K562 (cell line): ENCODE results near the gene CD4. TPM values are rescaled to one million over a fixed set of nuclear protein-coding genes. Genes with fewer than 3 reads are reported as not detected.

Experiments used
- DMBX1 ChIP-seq: fragments of 250-450 bp; sonication (Bioruptor Pico); IDR thresholded peaks from 2 replicates; pipeline ENCODE4 v1.8.0; 2022; ENCODE audit warnings: inconsistent platforms, mild to moderate bottlenecking, moderate library complexity, borderline replicate concordance
- ETV5 ChIP-seq: sonication (generic); formaldehyde crosslinking; IDR thresholded peaks from 2 replicates; pipeline ENCODE4 v1.4.0; 2020; ENCODE audit warnings: low read depth, mild to moderate bottlenecking, missing genetic modification reagents
- ETV6 ChIP-seq, 3 experiments: fragments of 150-350 bp in 1 of 3; sonication (generic) in 1 of 3; formaldehyde crosslinking in 1 of 3; IDR thresholded peaks; 2 replicates each; pipeline versions ENCODE4 v1.6.1 to v1.8.0; 2014 to 2022; ENCODE audit warnings: borderline replicate concordance in 2 of 3, low read depth in 2 of 3, antibody characterized with exemption in 1 of 3, low read length in 1 of 3, mild to moderate bottlenecking in 1 of 3, missing genetic modification reagents in 1 of 3
- FOXK1 ChIP-seq: sonication (generic); formaldehyde crosslinking; IDR thresholded peaks from 2 replicates; pipeline ENCODE4 v1.8.0; 2022; ENCODE audit warnings: missing genetic modification reagents, mild to moderate bottlenecking, borderline replicate concordance
- KDM5B ChIP-seq: fragments of 200-600 bp; sonication (generic); IDR thresholded peaks from 2 replicates; pipeline ENCODE4 v1.6.1; 2012; ENCODE audit warnings: low read depth, mild to moderate bottlenecking, moderate library complexity, low read length, control low read depth, inconsistent platforms; ENCODE audit not compliant: insufficient replicate concordance
- NFIC ChIP-seq: fragments of 450-650 bp; IDR thresholded peaks from 2 replicates; pipeline ENCODE4 v1.6.1; 2017; ENCODE audit warnings: mild to moderate bottlenecking, inconsistent platforms
- NR2F6 ChIP-seq: fragments of 450-650 bp; formaldehyde crosslinking; IDR thresholded peaks from 2 replicates; pipeline ENCODE4 v1.4.0; 2020; ENCODE audit warnings: mild to moderate bottlenecking
- POLR2A ChIP-seq: fragments of 450-650 bp; conservative IDR thresholded peaks from 2 replicates; pipeline ENCODE4 v1.6.1; 2016
- PTBP1 ChIP-seq: fragments of 200-400 bp; formaldehyde crosslinking; IDR thresholded peaks from 2 replicates; pipeline ENCODE4 v1.6.1; 2017; ENCODE audit warnings: low read depth, low read length
- RBM14 ChIP-seq: fragments of 200-400 bp; formaldehyde crosslinking; IDR thresholded peaks from 2 replicates; pipeline ENCODE4 v1.6.1; 2018; ENCODE audit warnings: low read depth, mild to moderate bottlenecking, low read length, moderate library complexity, borderline replicate concordance; ENCODE audit not compliant: insufficient read depth
- SLC30A9 ChIP-seq: fragments of 250-450 bp; sonication (Bioruptor Pico); IDR thresholded peaks from 2 replicates; pipeline ENCODE4 v1.8.0; 2022; ENCODE audit warnings: mild to moderate bottlenecking, moderate library complexity
- ZC3H4 ChIP-seq: sonication (generic); formaldehyde crosslinking; IDR thresholded peaks from 2 replicates; pipeline ENCODE4 v1.9.0; 2021; ENCODE audit warnings: missing genetic modification reagents, borderline replicate concordance
- ZNF133 ChIP-seq: fragments of 250-450 bp; sonication (Bioruptor Pico); IDR thresholded peaks from 2 replicates; pipeline ENCODE4 v1.4.0; 2020; ENCODE audit warnings: mild to moderate bottlenecking
- ZNF134 ChIP-seq: fragments of 250-450 bp; sonication (Bioruptor Pico); conservative IDR thresholded peaks from 2 replicates; pipeline ENCODE4 v1.4.0; 2020
- ZNF175 ChIP-seq: fragments of 200-800 bp; sonication (Bioruptor generic); IDR thresholded peaks from 2 replicates; pipeline ENCODE4 v1.6.1; 2016; ENCODE audit warnings: low read depth, mild to moderate bottlenecking, missing genetic modification characterization, missing compliant biosample characterization
- ZNF316 ChIP-seq: fragments of 450-650 bp; IDR thresholded peaks from 2 replicates; pipeline ENCODE4 v1.6.1; 2016
- polyA plus RNA-seq, 8 experiments: library from polyadenylated mRNA; depleted of rRNA in 4 of 8; stranded (reverse) in 5 of 8; unstranded in 3 of 8; fragments of >200 nt; fragmentation: Nextera tagmentation in 2 of 8; fragmentation: Illumina TruSeq in 1 of 8; extraction: Ambion mirVana in 2 of 8; extraction: Trizol in 1 of 8; gene quantifications; 2 replicates each; pipeline versions ENCODE4 v1.2.1 to v1.2.3, GENCODE V29; 2011 to 2014; ENCODE audit warnings: inconsistent platforms in 1 of 8, missing spikeins in 1 of 8
- total RNA-seq, 7 experiments: library from RNA; depleted of rRNA in 6 of 7; stranded (reverse); fragments of >200 nt in 6 of 7; fragmentation: Illumina TruSeq in 2 of 7; extraction: Trizol in 2 of 7; gene quantifications; 2 replicates each; pipeline versions ENCODE4 v1.2.1 to v1.2.3, GENCODE V29; 2011 to 2021; ENCODE audit warnings: low replicate concordance in 1 of 7
- TF ChIP-seq, protein P1 (sequence below), 2 experiments: fragments of 450-650 bp in 1 of 2; sonication (generic) in 1 of 2; formaldehyde crosslinking in 1 of 2; IDR thresholded peaks in 1 of 2; conservative IDR thresholded peaks in 1 of 2; 2 replicates each; pipeline versions ENCODE4 v1.6.1 to v1.8.1; 2016 to 2023; ENCODE audit warnings: mild to moderate bottlenecking in 2 of 2, moderate library complexity in 2 of 2, inconsistent platforms in 1 of 2, missing genetic modification reagents in 1 of 2
- TF ChIP-seq, protein P2 (sequence below): fragments of 250-450 bp; sonication (Bioruptor Pico); IDR thresholded peaks from 2 replicates; pipeline ENCODE4 v1.9.0; 2021; ENCODE audit warnings: mild to moderate bottlenecking, inconsistent platforms
- TF ChIP-seq, protein P3 (sequence below): sonication (generic); formaldehyde crosslinking; IDR thresholded peaks from 2 replicates; pipeline ENCODE4 v1.8.0; 2022; ENCODE audit warnings: mild to moderate bottlenecking, missing genetic modification reagents

The CD4 gene
- total and polyA plus RNA-seq, 9 of the 15 experiments (the other 6 are each of a cell fraction or from before 2014, with no cell fraction given), result 0.06 to 0.27 (median 0.09) TPM; not detected in 5

DNA sequence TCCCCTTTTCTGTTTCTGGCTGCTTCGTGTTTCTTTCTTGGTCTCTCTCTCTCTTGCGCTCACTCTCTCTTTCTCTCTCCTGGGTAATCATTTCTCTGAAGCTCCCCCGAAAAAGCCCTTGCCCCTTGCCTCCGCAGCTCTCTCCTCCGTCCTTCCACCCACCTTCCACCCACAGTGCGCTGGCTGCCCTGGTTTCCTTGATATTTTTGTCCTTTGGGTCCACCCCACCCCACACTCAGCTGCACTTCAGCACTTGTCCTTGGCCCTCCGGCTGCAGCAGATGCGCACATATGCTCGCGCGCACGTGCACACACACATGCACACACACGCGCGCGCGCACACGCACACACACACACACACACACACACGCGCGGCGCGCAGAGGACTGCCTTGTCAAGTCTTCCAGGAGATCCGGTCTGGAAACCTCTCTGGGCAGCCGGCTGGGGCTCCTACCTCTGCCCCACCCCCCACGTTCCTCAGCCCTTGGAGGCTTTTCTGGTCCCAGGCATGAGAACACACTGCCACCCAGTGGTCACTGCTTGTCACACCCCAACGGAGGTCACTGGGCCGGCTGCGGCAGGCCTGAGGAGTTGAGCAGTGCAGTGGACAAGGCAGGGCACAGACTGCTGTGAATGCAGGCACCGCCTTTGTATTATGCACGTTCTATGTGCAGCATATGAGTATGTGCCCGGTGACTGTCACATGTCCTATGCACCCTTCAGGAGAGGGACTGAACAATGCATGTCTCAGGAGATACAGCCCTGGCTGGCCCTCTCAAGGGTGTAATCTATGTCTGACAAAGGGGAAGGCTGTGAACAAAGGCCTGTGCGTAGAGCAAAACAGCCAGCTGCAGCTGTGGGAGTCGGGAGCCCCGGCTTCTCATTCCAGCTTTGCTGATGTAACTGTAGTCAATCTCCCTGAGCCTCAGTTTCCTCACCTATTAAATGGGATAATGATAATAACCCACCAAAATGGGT lies 10.5 kb upstream of the CD4 start (continued):
- TF ChIP-seq, protein P1, sequence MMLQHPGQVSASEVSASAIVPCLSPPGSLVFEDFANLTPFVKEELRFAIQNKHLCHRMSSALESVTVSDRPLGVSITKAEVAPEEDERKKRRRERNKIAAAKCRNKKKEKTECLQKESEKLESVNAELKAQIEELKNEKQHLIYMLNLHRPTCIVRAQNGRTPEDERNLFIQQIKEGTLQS (IDR thresholded peaks at IDR 0.05), result no peak
- TF ChIP-seq, protein P1 (CRISPR knock-in tag; conservative IDR thresholded peaks at IDR 0.05), result no peak
- no peak for TF ChIP-seq RBM14
- no peak for TF ChIP-seq ZC3H4 (CRISPR knock-in tag)
- peak; percentile 35; the same call in 1 of the 2 replicates for TF ChIP-seq POLR2A
- TF ChIP-seq ETV5 (CRISPR knock-in tag), result peak; percentile 85
- TF ChIP-seq DMBX1 (CRISPR knock-in tag), result no peak
- no peak for TF ChIP-seq NR2F6 (CRISPR knock-in tag)
- TF ChIP-seq, protein P2, sequence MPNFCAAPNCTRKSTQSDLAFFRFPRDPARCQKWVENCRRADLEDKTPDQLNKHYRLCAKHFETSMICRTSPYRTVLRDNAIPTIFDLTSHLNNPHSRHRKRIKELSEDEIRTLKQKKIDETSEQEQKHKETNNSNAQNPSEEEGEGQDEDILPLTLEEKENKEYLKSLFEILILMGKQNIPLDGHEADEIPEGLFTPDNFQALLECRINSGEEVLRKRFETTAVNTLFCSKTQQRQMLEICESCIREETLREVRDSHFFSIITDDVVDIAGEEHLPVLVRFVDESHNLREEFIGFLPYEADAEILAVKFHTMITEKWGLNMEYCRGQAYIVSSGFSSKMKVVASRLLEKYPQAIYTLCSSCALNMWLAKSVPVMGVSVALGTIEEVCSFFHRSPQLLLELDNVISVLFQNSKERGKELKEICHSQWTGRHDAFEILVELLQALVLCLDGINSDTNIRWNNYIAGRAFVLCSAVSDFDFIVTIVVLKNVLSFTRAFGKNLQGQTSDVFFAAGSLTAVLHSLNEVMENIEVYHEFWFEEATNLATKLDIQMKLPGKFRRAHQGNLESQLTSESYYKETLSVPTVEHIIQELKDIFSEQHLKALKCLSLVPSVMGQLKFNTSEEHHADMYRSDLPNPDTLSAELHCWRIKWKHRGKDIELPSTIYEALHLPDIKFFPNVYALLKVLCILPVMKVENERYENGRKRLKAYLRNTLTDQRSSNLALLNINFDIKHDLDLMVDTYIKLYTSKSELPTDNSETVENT (CRISPR knock-in tag), result no peak
- no peak for TF ChIP-seq PTBP1
- peak; percentile 38 for TF ChIP-seq KDM5B
- TF ChIP-seq ETV6 (IDR thresholded peaks at IDR 0.05; ENCODE audit: borderline replicate concordance in 1 of 2, low read depth in 2 of 2, low read length in 1 of 2), result no peak
- no peak for TF ChIP-seq ETV6 (CRISPR knock-in tag; IDR thresholded peaks at IDR 0.05; ENCODE audit: borderline replicate concordance)
- peak; percentile 49; the same call in 1 of the 2 replicates for TF ChIP-seq ZNF175 (CRISPR knock-in tag)
- TF ChIP-seq, protein P3, sequence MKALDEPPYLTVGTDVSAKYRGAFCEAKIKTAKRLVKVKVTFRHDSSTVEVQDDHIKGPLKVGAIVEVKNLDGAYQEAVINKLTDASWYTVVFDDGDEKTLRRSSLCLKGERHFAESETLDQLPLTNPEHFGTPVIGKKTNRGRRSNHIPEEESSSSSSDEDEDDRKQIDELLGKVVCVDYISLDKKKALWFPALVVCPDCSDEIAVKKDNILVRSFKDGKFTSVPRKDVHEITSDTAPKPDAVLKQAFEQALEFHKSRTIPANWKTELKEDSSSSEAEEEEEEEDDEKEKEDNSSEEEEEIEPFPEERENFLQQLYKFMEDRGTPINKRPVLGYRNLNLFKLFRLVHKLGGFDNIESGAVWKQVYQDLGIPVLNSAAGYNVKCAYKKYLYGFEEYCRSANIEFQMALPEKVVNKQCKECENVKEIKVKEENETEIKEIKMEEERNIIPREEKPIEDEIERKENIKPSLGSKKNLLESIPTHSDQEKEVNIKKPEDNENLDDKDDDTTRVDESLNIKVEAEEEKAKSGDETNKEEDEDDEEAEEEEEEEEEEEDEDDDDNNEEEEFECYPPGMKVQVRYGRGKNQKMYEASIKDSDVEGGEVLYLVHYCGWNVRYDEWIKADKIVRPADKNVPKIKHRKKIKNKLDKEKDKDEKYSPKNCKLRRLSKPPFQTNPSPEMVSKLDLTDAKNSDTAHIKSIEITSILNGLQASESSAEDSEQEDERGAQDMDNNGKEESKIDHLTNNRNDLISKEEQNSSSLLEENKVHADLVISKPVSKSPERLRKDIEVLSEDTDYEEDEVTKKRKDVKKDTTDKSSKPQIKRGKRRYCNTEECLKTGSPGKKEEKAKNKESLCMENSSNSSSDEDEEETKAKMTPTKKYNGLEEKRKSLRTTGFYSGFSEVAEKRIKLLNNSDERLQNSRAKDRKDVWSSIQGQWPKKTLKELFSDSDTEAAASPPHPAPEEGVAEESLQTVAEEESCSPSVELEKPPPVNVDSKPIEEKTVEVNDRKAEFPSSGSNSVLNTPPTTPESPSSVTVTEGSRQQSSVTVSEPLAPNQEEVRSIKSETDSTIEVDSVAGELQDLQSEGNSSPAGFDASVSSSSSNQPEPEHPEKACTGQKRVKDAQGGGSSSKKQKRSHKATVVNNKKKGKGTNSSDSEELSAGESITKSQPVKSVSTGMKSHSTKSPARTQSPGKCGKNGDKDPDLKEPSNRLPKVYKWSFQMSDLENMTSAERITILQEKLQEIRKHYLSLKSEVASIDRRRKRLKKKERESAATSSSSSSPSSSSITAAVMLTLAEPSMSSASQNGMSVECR (CRISPR knock-in tag), result peak; percentile 69
- TF ChIP-seq NFIC, result no peak
- no peak for TF ChIP-seq ZNF316
- TF ChIP-seq SLC30A9 (CRISPR knock-in tag), result no peak
- TF ChIP-seq ZNF134 (CRISPR knock-in tag), result no peak
- TF ChIP-seq FOXK1, result no peak
- no peak for TF ChIP-seq ZNF133 (CRISPR knock-in tag)
